Measurements from ENCODE around the gene MTERF2. TPM values are rescaled to one million over a fixed set of nuclear protein-coding genes. Genes with fewer than 3 reads are reported as not detected.

The MTERF2 gene
- total and polyA plus RNA-seq, 10 of the 15 experiments (the other 5 are each of a cell fraction or from before 2014, with no cell fraction given), result 2.1 to 9.8 (median 6.7) TPM

GRCh38 chr12:107029081-107029480 is 42.1 kb upstream of the MTERF2 start:
- no peak overlapping the region for H3K4me3 ChIP-seq
- no peak for TF ChIP-seq NFXL1 (IDR thresholded peaks at IDR 0.05; ENCODE audit: borderline replicate concordance)
- no peak for TF ChIP-seq KDM1A (IDR thresholded peaks at IDR 0.05; ENCODE audit: borderline replicate concordance)
- no peak for TF ChIP-seq RELB (IDR thresholded peaks at IDR 0.05; ENCODE audit: low read depth)
- TF ChIP-seq CEBPZ (IDR thresholded peaks at IDR 0.05; ENCODE audit: low read depth, low read length), result no peak
- no peak for TF ChIP-seq TBL1XR1 (IDR thresholded peaks at IDR 0.05; ENCODE audit: low read depth, low read length)
- no peak for TF ChIP-seq TARDBP (IDR thresholded peaks at IDR 0.05; ENCODE audit: borderline replicate concordance)
- no peak for TF ChIP-seq STAT3 (IDR thresholded peaks at IDR 0.05; ENCODE audit: low read depth, low read length)
- no peak for TF ChIP-seq ZSCAN29 (IDR thresholded peaks at IDR 0.05)
- no peak for TF ChIP-seq TCF12 (IDR thresholded peaks at IDR 0.05; ENCODE audit: low read depth, low read length)
- no peak for TF ChIP-seq CHD2 (IDR thresholded peaks at IDR 0.05; ENCODE audit: borderline replicate concordance, low read depth, low read length)
- H3K36me3 ChIP-seq (ENCODE audit: control insufficient read depth in 2 of 2, insufficient read depth in 2 of 2, low read length in 1 of 2), result no peaks in the 10 kb centered on the region
- no peaks in the 10 kb centered on the region for H3K79me2 ChIP-seq (ENCODE audit: control insufficient read depth, insufficient read depth, low read length)
- intact Hi-C loops (cut with micrococcal nuclease; ENCODE audit: unreplicated experiment) (no loop called here), in situ Hi-C loops (cut with MboI) (no loop called here)
- DNase-seq (ENCODE audit: low read depth, low spot score), result no peak
- no peak for FAIRE-seq
- no peaks in the 10 kb centered on the region for H4K20me1 ChIP-seq (ENCODE audit: control insufficient read depth, insufficient read depth)
- H3K27me3 ChIP-seq (replicated peaks in 1 of 2; ENCODE audit: control insufficient read depth in 2 of 2, insufficient read depth in 2 of 2, low read length in 1 of 2), result no peaks in the 10 kb centered on the region
- no peak overlapping the region for H2AFZ ChIP-seq (ENCODE audit: control insufficient read depth, low read depth, low read length)
- H3K9ac ChIP-seq (ENCODE audit: control insufficient read depth, insufficient read depth, low read length), result no peak overlapping the region
- H3K4me1 ChIP-seq (ENCODE audit: control insufficient read depth, insufficient read depth, low read length), result no peaks in the 10 kb centered on the region
- SMC1A ChIA-PET (ENCODE audit: uncharacterized antibody, unreplicated experiment), result no interaction called here
- BruUV-seq (replicated peaks), result no TSS peak
- no peak overlapping the region for H3K4me2 ChIP-seq (ENCODE audit: control insufficient read depth, insufficient read depth)
- H3K27ac ChIP-seq (ENCODE audit: control insufficient read depth, insufficient read depth), result no peak overlapping the region
- H3K9me3 ChIP-seq (replicated peaks; ENCODE audit: control insufficient read depth, insufficient read depth, low read length), result no peaks in the 10 kb centered on the region
- CTCF ChIA-PET, result no interaction called here
- 46% methylated on average over 7 of the region's 7 CpGs for WGBS (ENCODE audit: insufficient coverage, insufficient replicate concordance, low lambda C conversion rate, missing lambda C conversion rate)
- POLR2A ChIA-PET, result no interaction called here
- RAD21 ChIA-PET (ENCODE audit: unreplicated experiment), result no interaction called here
- ATAC-seq, result no peak

All from GM12878 (cell line).